Left colon (tissue), 2 donors: Measurements from ENCODE around the gene ADAT3. TPM values are rescaled to one million over a fixed set of nuclear protein-coding genes. Genes with fewer than 3 reads are reported as not detected.

ENCODE experiments used
- ATAC-seq: fragments of 200-7000 bp; cut with Tn5 transposase; one replicate; pipeline ENCODE4 v1.9.1; 2020; ENCODE audit warnings: mild to moderate bottlenecking, moderate library complexity
- DNase-seq, 2 donors: peaks; one replicate each; pipeline ENCODE4 v3.0.0-alpha.2; 2020
- intact Hi-C, 2 donors: fragments of 100-400 bp; cut with DNase I in 1 of 2; cut with micrococcal nuclease in 1 of 2; formaldehyde crosslinking; loops; one replicate each; pipeline versions ENCODE4 v1.11.2 to v1.14.0; 2022; cut with DNase I, micrococcal nuclease
- total RNA-seq, 2 donors: library from RNA; stranded (reverse); fragmentation: NEBNext Ultra II Directional; extraction: Animal tissue kit (Norgen Biotek cat#: 25700); gene quantifications; one replicate each; pipeline ENCODE4 v1.2.1, GENCODE V29; 2021
- donor health status: DM: no; HTN: no; CAD: no.
- donor health status: DM: yes; HTN: yes; CAD: no.

The ADAT3 gene
- total RNA-seq, 2 donors from 2014 or later, result 19.1 to 29.1 TPM

DNA sequence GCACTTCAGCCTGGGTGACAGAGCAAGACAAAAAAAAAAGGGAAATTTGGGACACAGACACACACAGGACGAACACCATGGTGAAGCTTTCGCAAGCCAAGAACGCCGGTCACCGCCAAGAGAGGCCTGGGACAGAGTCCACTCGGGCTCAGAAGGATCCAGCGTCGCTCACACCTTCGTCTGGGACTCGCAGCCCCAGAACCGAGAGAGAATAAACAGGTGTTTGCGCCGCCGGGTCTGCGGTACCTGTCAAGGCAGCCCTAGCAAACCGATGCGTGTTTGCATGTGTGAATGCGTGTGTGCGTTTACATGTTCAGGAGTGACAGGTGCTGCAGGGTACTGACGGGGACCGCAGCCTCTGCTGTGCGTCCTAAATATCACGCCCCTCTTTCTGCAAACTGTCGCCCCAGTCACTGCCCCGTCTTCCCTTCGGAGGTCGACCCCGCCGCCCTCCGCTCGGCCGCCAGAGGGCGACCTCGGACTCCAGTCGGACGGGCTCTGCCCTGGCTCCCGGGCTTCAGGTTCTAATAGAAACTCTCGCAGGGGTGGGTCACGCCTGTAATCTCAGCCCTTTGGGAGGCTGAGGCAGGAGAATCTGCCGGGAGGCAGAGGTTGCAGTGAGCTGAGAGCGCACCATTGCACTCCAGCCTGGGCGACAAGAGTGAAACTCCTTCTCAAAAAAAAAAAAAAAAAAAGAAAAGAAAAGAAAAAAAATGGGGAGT lies 24.0 kb downstream of the ADAT3 start:
- ATAC-seq, result peak; percentile 90
- intact Hi-C loops, result loop anchor here in 1 of 2 donors (10.0 kb wide), 1 partner anchor 706 kb away; no protein-coding TSS in a partner anchor
- DNase-seq, result peak; percentile 74 to 88

DNA sequence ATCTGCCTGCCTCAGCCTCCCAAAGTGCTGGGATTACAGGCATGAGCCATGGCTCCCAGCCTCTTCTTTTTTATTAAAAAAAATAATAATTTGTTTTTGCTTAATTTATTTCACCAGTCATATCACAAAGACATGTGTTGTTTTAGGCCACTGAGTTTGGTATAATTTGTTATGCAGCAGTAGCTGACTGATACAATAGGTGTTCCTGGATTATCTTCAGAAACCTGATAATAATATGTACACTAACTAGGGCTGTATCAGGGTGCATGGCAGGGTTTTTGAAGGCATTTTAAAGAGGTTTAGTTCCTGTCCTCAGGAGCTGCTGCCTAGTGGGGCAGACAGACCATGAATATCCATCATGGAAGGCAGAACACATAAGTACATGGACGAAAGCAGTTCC lies 26.2 kb downstream of the ADAT3 start:
- intact Hi-C loops, result loop anchor here in 1 of 2 donors (10.0 kb wide), 1 partner anchor 153 kb away; no protein-coding TSS in a partner anchor
- ATAC-seq, result no peak
- no peak for DNase-seq

DNA sequence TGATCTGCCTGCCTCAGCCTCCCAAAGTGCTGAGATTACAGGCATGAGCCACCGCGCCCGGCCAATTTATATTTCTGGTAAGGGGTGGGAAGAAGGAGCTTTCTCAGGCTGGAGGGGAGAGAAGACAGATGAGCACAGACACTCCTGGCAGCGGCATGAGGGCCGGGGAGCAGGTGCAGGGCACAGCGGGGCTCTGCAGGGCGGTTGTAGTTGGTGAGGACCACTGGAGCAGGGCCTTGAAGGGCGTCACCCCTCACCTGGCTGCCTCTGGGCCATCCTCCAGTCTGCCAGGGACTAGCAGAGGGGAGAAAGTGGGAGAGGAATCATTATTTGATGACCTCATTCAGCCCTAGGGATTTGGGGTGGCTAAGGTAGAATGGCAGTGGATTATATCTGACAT lies 27.2 kb downstream of the ADAT3 start:
- ATAC-seq, result no peak
- DNase-seq, result no peak
- intact Hi-C loops, result loop anchor here in 1 of 2 donors (10.0 kb wide), 1 partner anchor 152 kb away; no protein-coding TSS in a partner anchor

DNA sequence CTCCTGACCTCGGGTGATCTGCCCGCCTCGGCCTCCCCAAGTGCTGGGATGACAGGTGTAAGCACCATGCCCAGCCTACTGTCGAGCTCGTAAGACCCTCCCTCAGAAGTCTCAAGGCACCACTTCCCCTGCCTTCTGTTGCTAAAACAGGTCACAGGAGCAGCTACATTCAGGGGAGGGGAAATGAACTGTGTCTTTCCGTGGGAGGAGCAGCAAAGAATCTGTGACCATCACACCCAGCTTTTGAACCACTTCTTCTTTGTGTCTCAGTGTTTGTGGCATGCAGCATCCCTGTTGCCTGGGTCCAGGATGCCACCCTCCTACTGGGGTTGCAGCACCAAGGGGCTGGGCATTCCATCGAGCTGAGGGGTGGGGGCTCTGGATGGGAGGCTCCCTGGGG lies 28.0 kb downstream of the ADAT3 start:
- ATAC-seq (no peak), DNase-seq (no peak)
- intact Hi-C loops, result loop anchor here in 1 of 2 donors (10.0 kb wide), 1 partner anchor 152 kb away; no protein-coding TSS in a partner anchor

DNA sequence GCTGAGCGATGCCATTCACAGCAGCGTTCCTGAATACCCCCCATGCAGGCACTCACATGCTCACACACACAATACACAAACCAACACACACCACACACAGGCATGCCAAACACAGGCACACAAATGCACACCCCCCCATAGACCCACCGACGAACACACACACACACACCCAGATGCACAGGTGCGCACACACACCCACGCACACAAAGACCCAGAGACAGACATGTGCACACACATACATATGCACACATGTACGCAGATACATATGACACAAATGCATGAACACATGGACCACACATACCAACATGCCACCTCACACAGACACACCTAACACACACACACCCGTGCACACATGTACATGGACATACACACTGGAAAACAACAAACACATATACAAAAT lies 28.7 kb downstream of the ADAT3 start:
- DNase-seq (no peak), ATAC-seq (no peak)
- intact Hi-C loops, result loop anchor here in 1 of 2 donors (10.0 kb wide), 1 partner anchor 151 kb away; no protein-coding TSS in a partner anchor

DNA sequence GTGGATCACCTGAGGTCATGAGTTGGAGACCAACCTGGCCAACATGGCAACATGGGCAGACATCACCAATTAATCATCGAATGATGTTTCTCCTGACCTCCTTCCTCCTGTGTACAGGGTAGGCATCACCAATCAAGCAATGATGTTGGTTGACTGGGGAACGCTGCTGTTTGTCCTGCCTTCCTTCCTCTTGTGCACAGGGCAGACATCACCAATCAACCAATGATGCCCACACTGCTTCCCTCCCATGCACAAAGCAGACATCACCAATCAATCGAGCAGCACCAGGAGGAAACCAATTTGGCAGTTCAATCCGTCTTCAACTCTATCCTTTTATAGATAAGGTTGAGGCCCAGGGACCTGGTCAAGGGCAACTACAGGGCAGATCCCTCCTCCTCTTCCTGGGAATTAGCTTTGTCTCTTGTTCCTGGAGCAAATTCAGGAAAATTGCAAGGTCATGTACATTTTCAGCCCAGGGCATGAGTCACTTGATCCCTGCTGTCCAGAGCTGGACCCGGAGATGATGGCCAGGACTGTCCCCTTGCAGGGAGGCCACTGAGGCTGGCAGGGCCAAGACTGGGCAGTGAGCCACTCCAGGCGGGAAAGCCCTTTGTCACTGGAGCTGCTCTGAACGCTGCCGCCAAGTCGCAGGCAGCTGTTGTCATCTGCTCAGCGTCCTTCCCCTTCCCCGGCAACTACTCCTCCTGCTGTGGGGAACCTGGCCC lies 30.4 kb downstream of the ADAT3 start:
- no peak for DNase-seq
- intact Hi-C loops, result loop anchor here in 1 of 2 donors (10.0 kb wide), 1 partner anchor 149 kb away; no protein-coding TSS in a partner anchor
- ATAC-seq, result peak; percentile 24

DNA sequence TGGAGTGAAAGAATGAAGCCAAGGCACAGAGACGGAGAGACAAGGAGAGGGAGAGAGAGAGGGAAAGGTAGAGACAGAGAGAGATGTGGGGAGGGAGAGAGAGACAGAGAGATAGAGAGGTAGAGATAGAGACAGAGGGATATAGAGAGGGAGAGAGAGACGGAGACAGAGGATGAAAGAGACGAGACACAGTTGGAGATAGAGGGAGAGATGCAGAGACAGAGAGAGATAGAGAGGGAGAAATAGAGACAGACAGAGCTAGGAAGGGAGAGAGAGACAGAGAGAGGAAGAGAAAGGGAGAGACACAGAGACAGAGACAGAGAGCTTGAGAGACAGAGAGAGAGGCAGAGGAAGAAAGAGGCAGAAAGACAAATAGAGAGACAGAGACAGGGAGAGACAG lies 31.2 kb downstream of the ADAT3 start:
- ATAC-seq (no peak), DNase-seq (no peak)
- intact Hi-C loops, result loop anchor here in 1 of 2 donors (10.0 kb wide), 1 partner anchor 148 kb away; no protein-coding TSS in a partner anchor

DNA sequence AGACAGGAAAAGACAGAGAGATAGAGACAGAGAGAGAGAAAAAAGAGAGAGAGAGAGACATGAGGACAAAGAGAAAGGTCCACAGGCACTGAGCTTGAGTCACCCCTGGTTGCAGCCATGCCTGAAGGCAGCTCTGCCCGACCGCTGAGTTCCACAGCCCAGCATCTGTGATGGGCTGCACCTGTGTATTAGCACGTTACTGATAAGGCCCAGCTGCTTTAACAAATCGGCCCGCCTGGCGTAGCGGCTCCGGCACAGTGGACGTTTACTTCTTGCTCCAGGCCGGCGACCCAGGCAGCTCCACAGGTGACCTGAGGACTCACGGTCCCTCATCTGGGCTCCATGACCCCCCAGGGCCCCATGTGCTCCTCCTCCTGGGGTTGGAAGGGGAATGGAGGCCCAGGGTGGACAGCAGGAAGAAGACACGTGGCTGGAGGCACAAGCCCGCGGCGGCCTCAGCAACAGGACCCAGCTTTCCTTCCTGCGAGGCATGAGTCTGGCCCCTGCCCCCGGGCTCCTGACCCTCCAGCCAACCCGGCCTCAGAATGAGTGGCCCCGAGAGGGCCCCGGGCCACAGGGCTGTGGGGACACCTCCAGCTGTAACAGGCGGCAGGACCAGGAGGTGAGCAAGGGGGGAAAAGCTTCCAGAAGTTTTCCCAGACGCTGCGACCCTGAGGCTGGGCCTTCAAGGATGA lies 31.9 kb downstream of the ADAT3 start:
- intact Hi-C loops, result loop anchor here in 1 of 2 donors (10.0 kb wide), 1 partner anchor 148 kb away; no protein-coding TSS in a partner anchor
- no peak for DNase-seq
- ATAC-seq, result no peak

DNA sequence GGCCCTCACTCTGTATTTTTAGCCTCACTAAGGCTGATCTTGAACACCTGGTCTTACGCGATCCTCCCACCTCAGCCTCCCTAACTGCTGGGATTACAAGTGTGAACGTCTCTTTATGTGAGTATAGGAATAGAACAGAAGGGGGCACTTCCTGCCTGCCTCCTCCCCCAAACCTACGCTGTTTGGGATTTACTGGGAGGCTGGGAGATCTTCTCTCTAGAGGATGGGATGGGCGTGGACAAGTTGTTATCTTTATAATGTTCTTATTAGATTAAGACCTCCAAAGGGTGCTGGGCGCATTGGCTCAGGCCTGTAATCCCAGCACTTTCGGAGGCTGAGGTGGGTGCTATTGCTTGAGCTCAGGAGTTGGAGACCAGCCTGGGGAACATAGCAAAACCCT lies 32.9 kb downstream of the ADAT3 start:
- intact Hi-C loops, result loop anchor here in 1 of 2 donors (10.0 kb wide), 1 partner anchor 147 kb away; no protein-coding TSS in a partner anchor
- no peak for ATAC-seq
- DNase-seq, result no peak

DNA sequence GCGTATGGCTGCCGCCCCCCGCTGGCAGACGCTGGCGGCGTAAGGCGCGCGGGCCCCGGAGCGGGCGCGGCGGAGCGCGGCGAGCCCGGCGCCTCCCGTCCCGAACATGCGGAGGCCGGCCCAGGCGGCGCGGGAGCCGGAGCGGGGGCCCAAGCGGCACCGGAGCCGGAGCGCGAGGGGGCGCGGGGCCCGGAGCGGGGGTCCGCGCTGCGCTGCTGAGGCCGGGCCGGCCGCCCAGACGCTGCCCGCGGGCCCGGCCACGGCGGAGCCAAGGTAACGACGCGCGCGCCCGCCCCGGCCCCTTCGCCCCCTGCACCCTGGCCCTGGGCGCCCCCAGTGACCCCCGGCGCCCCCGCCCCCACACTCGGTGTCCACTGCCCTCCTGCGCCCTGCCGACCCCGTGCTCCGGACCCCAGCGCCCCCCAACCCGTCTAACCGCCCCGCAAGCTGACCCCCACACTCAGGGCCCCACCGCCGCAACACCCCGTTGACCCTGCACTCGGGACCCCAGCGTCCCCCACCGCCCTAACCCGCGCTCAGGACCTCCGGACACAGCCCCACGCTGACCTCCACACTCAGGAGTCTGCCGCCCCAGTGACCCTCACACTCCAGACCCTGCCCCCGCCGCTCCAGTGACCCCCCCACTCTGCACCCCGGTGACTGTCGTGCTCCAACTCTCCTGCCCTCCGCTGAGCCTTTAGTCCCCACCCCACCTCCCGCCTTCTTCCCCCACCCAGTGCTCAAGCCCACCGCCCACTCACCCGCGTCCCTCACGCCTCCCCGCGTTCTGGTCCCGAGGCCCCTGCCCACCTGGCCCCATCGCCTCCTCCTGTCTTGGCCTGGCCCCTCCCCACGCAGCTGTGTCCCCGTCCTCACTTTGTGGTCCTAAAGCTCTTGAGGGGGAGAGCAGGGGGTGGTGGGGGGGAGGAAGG lies 36.2 kb downstream of the ADAT3 start, which contains the start of gene CSNK1G2:
Gene CSNK1G2, plus strand, starts transcription at position 27 of the 932 bp plus-strand sequence. CDS start 28,601 bp downstream, outside the sequence.
- DNase-seq (peak; percentile 47 to 54), ATAC-seq (peak; percentile 3)
- intact Hi-C loops, result no loop called here

DNA sequence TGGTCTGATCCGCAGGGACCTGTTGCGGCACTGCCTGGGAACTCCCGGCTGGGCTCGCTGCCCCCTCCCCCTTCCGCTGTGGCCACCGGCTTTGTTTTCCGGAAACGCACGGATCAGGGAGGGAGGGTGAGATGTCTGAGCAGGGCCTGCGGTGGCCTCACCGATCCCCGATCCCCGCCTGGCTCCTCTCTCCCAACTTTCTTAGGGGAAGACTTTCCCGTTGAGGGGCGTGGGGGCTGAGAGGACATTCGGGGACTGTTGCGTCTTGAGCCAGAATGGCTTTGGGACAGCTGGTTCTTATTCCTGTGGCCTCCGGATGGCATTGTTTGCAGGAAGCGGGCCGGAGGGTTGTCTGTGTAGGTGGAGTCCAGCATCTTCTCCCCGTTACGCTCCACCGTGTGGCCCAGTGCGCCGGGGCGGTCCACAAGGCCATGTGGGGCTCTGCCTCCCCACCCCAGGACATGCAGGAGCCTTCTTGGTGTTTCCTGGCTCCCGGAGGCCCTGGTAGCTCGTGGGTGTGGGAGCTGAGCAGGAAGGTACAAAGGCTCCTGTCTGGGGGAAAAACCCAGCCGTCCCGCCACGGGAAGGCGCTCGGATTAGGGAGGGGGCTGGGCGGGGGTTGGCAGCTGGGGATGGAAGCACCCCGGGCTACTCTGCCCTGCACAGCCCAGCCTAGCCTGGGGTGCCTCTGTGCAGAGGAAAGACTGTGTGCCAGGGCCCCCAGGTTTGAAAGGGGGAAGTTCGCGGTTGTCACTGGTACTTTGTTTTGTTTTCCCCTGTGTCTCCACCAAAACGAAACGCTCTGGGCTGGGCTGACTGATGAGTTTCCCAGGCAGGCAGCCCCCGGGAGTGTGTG lies 37.1 kb downstream of the ADAT3 start:
- intact Hi-C loops, result no loop called here
- peak; percentile 55 for ATAC-seq
- peak; percentile 78 to 85 for DNase-seq

DNA sequence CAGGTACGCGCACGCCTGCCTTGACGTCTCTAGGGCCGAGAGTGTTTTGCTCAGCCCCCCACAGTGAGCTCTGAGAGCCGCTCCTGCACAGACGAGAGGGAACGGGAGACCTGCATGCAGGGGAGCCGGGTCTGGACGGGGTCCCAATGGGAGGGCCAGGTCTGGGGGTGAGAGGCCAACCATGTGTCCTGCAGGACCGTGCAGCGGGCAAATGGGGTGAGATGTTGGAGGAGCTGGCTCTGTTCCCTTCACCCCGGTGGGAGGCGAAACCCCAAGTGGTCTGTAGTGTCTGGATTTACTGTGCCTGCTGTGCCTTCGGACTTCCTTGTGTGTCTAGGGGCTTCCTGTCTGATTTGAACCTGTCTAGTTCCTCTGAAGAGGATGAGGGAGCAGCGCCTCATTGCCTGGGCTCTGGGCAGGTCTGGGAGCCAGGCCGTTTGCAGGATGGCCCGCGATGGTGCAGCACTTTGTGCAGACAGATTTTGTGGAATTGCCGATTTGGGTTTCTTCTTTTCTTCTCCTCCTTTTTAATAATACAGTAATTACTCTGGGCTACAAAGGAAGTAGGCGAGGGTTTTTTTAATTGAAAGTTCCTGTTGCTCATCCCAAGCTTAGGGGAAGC lies 37.8 kb downstream of the ADAT3 start:
- ATAC-seq (no peak), DNase-seq (no peak)
- intact Hi-C loops, result no loop called here

DNA sequence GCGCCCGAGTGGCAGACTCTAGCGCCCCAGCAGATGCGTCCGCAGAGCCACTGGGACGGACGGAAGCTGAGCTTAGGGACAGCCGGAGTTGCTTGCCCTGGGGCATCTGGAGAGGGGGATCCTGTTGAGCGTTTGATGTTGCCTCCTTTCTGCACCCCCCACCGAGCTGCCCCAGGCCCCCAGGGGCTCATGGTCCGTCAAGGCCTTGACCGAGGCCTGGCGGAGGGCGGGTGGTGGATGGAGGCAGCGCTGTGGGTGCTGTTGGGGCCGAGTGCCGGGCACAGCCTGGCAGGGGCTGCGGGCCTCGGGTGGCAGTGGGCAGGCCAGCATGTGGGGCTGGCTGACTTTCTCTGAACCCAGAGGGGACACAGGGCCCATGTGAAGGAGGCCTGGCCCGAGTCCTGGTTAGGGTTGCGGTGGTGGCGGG lies 38.5 kb downstream of the ADAT3 start:
- no peak for ATAC-seq
- intact Hi-C loops, result no loop called here
- no peak for DNase-seq

DNA sequence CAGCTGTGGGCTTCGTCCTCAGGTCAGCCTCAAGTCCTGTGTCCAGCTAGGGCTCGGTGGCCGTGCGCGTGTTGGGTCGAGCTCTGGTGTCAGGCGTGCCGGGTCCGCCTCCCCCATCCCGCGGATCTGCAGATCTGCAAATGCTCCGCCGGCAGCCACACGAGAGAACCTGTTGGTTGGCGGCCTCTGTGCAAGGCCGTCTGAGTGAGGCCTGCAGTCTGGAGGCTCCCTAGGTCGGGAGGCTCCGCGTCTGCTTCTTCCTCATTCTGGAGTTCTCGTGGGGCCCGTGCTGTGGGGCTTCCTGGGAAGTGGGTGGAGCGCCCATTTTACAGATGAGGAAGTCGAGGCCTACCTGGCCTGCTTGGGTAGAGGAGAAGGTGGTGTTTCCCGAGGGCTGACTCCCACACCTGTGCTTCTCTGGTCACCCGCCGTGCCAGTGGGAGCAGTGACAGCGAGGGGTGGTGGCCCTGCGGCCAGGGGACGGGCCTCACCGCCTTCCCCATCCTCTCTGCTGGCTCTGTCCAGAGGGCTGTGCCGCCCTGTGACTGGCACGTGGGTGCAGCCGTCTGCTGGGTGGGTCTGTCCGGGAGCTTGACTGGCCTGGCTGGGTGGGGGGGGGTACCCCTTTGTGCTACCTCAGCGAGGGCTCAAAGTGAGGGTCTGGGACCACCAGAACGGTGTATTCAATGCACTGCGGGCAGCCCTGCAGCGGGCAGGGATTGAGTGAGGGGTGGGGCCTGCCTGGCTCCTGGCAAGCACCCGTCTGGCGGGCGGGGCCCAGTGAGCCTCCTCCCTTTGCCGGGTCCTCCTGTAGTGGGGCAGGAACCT lies 39.1 kb downstream of the ADAT3 start:
- intact Hi-C loops, result no loop called here
- peak in 1 of 2 donors; percentile 40 for DNase-seq
- no peak for ATAC-seq

DNA sequence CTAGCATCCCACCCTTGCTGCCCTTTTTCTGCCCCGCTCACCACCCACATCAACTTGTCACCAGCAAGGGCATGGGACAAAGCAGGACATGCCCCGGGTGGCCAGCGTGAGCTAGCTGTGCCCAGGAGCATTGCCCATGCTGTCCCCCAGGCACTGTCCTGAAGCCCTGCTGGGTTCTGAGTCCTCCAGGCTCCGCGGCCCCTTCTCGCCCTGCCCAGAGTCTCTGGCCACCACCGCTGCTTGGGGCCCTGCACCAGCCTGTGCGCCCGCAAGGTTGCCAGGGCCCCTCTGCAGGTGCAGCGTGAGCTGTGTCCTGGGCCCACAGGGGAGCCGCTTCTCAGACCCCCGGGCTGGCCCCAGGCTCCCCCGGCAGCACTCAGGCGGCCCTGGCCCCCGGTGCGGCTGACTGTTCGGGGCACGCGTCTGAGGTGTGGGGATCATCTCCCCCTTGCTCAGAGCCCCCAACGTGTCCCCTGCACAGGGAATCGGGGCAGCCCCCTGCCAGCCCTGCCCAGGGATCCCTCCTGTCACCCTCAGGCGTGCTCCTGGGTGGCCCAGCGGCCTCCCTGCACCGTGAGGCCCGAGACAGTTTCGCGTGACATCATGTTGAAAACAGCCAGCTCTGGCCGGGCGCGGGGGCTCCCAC lies 39.8 kb downstream of the ADAT3 start:
- DNase-seq (no peak), ATAC-seq (no peak)
- intact Hi-C loops, result no loop called here
